Keratinocyte (primary cell): ENCODE results near the gene LRRC51. TPM values are rescaled to one million over a fixed set of nuclear protein-coding genes. Genes with fewer than 3 reads are reported as not detected.

ENCODE experiments used
- DNase-seq: peaks from one replicate; pipeline ENCODE4 v3.0.0-alpha.2; 2011; ENCODE audit warnings: low read depth, missing footprints, low spot score
- FAIRE-seq: peaks from 2 replicates; lab custom pipeline; 2011; peaks lifted over from hg19 to GRCh38; lab: Jason Lieb, UNC
- H2AFZ ChIP-seq: 2 replicates; pipeline ENCODE4 v1.6.0; 2012; ENCODE audit warnings: low read length, control low read depth, inconsistent platforms; ENCODE audit not compliant: control insufficient read depth
- H3K27ac ChIP-seq: 2 replicates; pipeline ENCODE4 v1.5.1; 2011; ENCODE audit warnings: low read length; ENCODE audit not compliant: control insufficient read depth, insufficient read depth
- H3K27me3 ChIP-seq: 3 replicates; pipeline ENCODE4 v1.6.0; 2011; ENCODE audit warnings: low read length; ENCODE audit not compliant: control insufficient read depth, insufficient read depth; ENCODE audit errors: extremely low read depth
- H3K36me3 ChIP-seq, 2 experiments: 2 replicates in 1 of 2; 3 replicates in 1 of 2; pipeline ENCODE4 v1.5.1; 2011; ENCODE audit warnings: low read length in 2 of 2, mild to moderate bottlenecking in 1 of 2; ENCODE audit not compliant: control insufficient read depth in 2 of 2, insufficient read depth in 2 of 2; ENCODE audit errors: extremely low read depth in 1 of 2
- H3K4me1 ChIP-seq: 3 replicates; pipeline ENCODE4 v1.5.1; 2011; ENCODE audit warnings: low read length; ENCODE audit not compliant: control insufficient read depth, insufficient read depth; ENCODE audit errors: extremely low read depth
- H3K4me2 ChIP-seq: 3 replicates; pipeline ENCODE4 v1.6.0; 2011; ENCODE audit warnings: low read depth, low read length; ENCODE audit not compliant: control insufficient read depth, insufficient read depth; ENCODE audit errors: extremely low read depth
- H3K4me3 ChIP-seq, 3 experiments: fragments of 200-600 bp in 1 of 3; sonication (generic) in 1 of 3; 2 replicates in 2 of 3; 3 replicates in 1 of 3; pipeline ENCODE4 v1.5.1; 2011 to 2016; ENCODE audit warnings: low read length in 3 of 3, mild to moderate bottlenecking in 3 of 3, control low read depth in 2 of 3, inconsistent platforms in 1 of 3, low read depth in 1 of 3, mixed read lengths in 1 of 3, mixed run types in 1 of 3, moderate library complexity in 1 of 3; ENCODE audit not compliant: control insufficient read depth in 2 of 3, insufficient read depth in 2 of 3; ENCODE audit errors: extremely low read depth in 1 of 3
- H3K79me2 ChIP-seq: 2 replicates; pipeline ENCODE4 v1.6.0; 2012; ENCODE audit warnings: low read length; ENCODE audit not compliant: control insufficient read depth, insufficient read depth
- H3K9ac ChIP-seq: 3 replicates; pipeline ENCODE4 v1.6.0; 2011; ENCODE audit warnings: low read length; ENCODE audit not compliant: control insufficient read depth, insufficient read depth; ENCODE audit errors: extremely low read depth
- H3K9me1 ChIP-seq: 3 replicates; pipeline ENCODE4 v1.6.0; 2011; ENCODE audit warnings: low read length; ENCODE audit not compliant: control insufficient read depth, insufficient read depth; ENCODE audit errors: extremely low read depth
- H3K9me3 ChIP-seq: 2 replicates; pipeline ENCODE4 v1.5.1; 2012; ENCODE audit warnings: low read depth, low read length; ENCODE audit not compliant: control insufficient read depth
- H4K20me1 ChIP-seq: 3 replicates; pipeline ENCODE4 v1.6.0; 2011; ENCODE audit warnings: low read length; ENCODE audit not compliant: control insufficient read depth, insufficient read depth; ENCODE audit errors: extremely low read depth
- CTCF ChIP-seq, 3 experiments: IDR thresholded peaks in 1 of 3; conservative IDR thresholded peaks in 1 of 3; optimal IDR thresholded peaks in 1 of 3; 2 replicates in 2 of 3; 3 replicates in 1 of 3; pipeline versions ENCODE3 to v1.5.1; 2011; ENCODE audit warnings: low read length in 3 of 3, mild to moderate bottlenecking in 3 of 3, moderate library complexity in 2 of 3, control low read depth in 1 of 3, inconsistent platforms in 1 of 3; ENCODE audit not compliant: insufficient read depth in 2 of 3; ENCODE audit errors: extremely low read depth in 1 of 3
- EZH2 ChIP-seq: IDR thresholded peaks from one replicate; pipeline ENCODE4 v1.6.1; 2012; ENCODE audit warnings: inconsistent platforms, mild to moderate bottlenecking, low read length, moderate library complexity
- dilution Hi-C: fragments of 300-500 bp; cut with MboI; formaldehyde crosslinking; loops from one replicate; pipeline ENCODE4 v1.7.0; 2020; ENCODE audit warnings: low sequenced_read_pairs; ENCODE audit not compliant: extremely low pct_ligation_motif_present
- polyA plus RNA-seq, 5 experiments: library from polyadenylated mRNA; depleted of rRNA in 3 of 5; stranded (reverse) in 3 of 5; stranded (forward) in 1 of 5; unstranded in 1 of 5; fragments of >200 nt; gene quantifications; 1 replicate in 1 of 5; 2 replicates in 3 of 5; 3 replicates in 1 of 5; pipeline versions ENCODE4 v1.2.1 to v1.2.3, GENCODE V29; 2011 to 2012; ENCODE audit warnings: missing spikeins in 2 of 5, low read depth in 1 of 5, low replicate concordance in 1 of 5

The LRRC51 gene
- polyA plus RNA-seq, 1 donor (not counting 4 experiments of a cell fraction or from before 2014, with no cell fraction given) = 5.2 TPM

GRCh38 chr11:72040491-72041363, 39.9 kb upstream of the LRRC51 start:
- Histone ChIP-seq H3K4me2 (peak overlapping the region; percentile 99), H3K27me3 (no peaks in the 10 kb centered on the region), H2AFZ (peak overlapping the region; percentile 92), H3K9me3 (no peaks in the 10 kb centered on the region), H3K9me1 (no peaks in the 10 kb centered on the region), H3K9ac (peak overlapping the region; percentile 92), H3K4me1 (peaks cover 54% of the 10 kb centered on the region), H3K79me2 (peaks cover 79% of the 10 kb centered on the region), H3K4me3 (peak overlapping the region; percentile 48 to 89 (median 87)), H3K27ac (peak overlapping the region; percentile 96), H3K36me3 (peaks cover 2% of the 10 kb centered on the region in 2 experiments), H4K20me1 (peaks cover 3% of the 10 kb centered on the region)
- FAIRE-seq (no peak), DNase-seq (peak; percentile 62)
- TF ChIP-seq EZH2 (no peak), CTCF (optimal IDR thresholded peaks at IDR 0.05 in 1 of 3, IDR thresholded peaks at IDR 0.05 in 1 of 3, conservative IDR thresholded peaks at IDR 0.05 in 1 of 3; ENCODE audit: extremely low read depth in 1 of 3, insufficient read depth in 2 of 3, low read length in 3 of 3) (no peak)
- dilution Hi-C loops = no loop called here

- no peaks in the 10 kb centered on the region for H3K9me1 ChIP-seq
- H3K27ac ChIP-seq = peak overlapping the region; percentile 96
- H3K79me2 ChIP-seq = peaks cover 72% of the 10 kb centered on the region
- peaks cover 54% of the 10 kb centered on the region for H3K4me1 ChIP-seq
- H2AFZ ChIP-seq = peak overlapping the region; percentile 92
- no peak for FAIRE-seq
- TF ChIP-seq EZH2 = no peak
- peaks cover 3% of the 10 kb centered on the region for H4K20me1 ChIP-seq
- no peak for DNase-seq
- dilution Hi-C loops = no loop called here
- H3K4me2 ChIP-seq = peak overlapping the region; percentile 99
- H3K9me3 ChIP-seq = no peaks in the 10 kb centered on the region
- H3K9ac ChIP-seq = peak overlapping the region; percentile 92
- H3K27me3 ChIP-seq = no peaks in the 10 kb centered on the region
- H3K36me3 ChIP-seq = peaks cover 0 to 2% of the 10 kb centered on the region in 2 experiments
- H3K4me3 ChIP-seq = peak overlapping the region; percentile 48 to 89 (median 87)
Measured at GRCh38 chr11:72041364-72042063, 39.1 kb upstream of the LRRC51 start.
